GOT3 (cell line): ENCODE data around the gene SOAT1.
A peak's percentile ranks its signal among the peaks of the same experiment; 100 is the strongest.
"Not testable (repeated sequence)": the region's sequence is repeated elsewhere in the genome, so short reads cannot be mapped to it uniquely, and the experiment has no call there.

Experiments used
- DNase-seq: peaks from one replicate; lab custom pipeline; 2025; ENCODE audit warnings: mixed read lengths; lab: John Stamatoyannopoulos, UW

The SOAT1 gene

GRCh38 chr1:179293340-179294327, at the start of gene SOAT1:
TSS of gene SOAT1 (plus strand) at chr1:179293797. CDS start at chr1:179302685, 8,888 bp downstream.
- DNase-seq = peak; percentile 69

DNA sequence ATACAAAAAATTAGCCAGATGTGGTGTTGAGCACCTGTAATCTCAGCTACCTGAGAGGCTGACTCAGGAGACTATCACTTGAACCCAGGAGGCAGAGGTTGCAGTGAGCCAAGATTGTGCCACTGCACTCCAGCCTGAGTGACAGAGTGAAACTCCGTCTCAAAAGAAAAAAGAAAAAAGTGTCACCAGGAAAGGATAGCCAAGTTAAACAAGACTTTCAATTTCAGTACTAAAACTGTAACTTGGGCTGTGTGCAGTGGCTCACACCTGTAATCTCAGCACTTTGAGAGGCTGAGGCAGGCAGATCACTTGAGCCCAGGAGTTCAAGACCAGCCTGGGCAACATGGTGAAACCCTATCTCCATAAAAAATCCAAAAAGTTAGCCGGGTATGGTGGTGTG, 48.2 kb upstream of the SOAT1 start:
- not testable (repeated sequence) for DNase-seq

DNA sequence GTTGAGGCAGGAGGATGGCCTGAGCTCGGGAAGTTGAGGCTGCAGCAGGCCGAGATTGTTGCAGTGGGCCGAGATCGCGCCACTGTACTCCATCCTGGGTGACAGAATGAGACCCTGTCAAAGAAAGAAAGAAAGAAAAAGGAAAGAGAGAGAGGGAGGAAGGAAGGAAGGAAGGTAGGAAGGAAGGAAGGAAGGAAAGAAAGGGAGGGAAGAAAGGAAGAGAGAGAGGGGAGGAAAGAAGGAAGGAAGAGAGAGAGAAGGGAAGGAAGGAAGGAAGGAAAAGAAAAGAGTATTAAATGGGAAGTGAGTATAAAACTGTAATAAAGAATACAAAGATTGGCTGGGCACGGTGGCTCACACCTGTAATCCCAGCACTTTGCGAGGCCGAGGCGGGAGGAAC, 45.7 kb upstream of the SOAT1 start:
- no peak for DNase-seq

- DNase-seq = no peak
These were observed 41.9 kb upstream of the SOAT1 start for GRCh38 chr1:179251675-179252074.

GRCh38 chr1:179252606-179253005, 41.0 kb upstream of the SOAT1 start:
- no peak for DNase-seq

- DNase-seq = no peak
These were observed 40.2 kb upstream of the SOAT1 start for GRCh38 chr1:179253286-179253972.

DNA sequence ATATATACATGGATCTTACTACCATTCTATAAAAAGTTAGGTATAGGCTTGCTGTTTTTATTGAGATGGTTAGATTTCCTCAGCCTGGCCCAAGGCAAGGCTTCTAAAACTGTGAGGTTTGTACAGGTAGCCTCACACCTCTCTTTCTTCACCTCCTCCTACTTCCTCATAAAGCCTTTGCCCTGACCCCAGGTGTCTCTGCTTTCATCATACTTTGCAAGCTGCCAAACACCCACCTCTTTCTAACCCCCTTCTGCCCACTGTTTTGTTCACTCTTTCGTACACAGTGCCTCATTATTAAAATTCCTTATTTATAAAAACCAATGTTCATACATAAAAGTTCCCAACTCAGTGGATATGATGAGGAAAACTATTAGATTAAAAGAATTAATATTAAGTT, 31.4 kb upstream of the SOAT1 start:
- DNase-seq = no peak

- DNase-seq = no peak
These were observed 30.5 kb upstream of the SOAT1 start for GRCh38 chr1:179263121-179263520.

DNA sequence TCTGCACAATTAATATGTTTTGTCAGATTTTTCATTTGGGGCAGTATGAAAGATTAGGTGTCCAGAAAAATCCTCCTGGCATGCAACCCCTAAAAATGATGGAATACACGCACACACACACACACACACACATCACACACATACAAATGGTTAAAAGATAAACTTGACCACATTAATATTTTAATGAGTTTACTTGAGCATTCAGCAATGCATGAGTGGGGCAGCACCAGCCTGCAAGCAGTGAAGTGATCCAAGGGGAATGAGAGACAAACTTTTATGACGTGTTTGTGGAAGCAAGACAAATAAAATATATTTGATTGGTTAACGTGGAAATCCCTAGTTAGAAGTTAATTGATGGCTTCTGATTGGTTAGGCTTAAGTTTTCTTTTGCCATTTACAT, 29.1 kb upstream of the SOAT1 start:
- no peak for DNase-seq

DNA sequence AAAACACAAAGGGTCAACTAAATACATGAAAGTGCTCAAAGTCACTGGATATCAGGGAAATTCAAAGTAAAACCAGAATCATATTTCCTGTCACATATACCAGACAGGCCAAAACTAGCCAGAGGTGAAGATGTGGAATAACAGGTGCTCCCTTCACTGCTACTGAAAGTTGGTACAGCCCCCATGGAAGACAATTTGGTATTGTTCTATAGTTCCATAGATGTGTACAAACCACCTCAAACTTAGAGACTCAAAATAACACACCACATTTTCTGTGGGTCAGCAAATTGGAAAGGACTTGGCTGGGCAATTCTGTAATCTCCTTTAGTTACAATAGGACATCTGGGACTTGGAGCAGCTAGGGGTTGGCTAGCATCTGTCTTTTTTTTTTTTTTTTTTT, 24.5 kb upstream of the SOAT1 start:
- no peak for DNase-seq

DNA sequence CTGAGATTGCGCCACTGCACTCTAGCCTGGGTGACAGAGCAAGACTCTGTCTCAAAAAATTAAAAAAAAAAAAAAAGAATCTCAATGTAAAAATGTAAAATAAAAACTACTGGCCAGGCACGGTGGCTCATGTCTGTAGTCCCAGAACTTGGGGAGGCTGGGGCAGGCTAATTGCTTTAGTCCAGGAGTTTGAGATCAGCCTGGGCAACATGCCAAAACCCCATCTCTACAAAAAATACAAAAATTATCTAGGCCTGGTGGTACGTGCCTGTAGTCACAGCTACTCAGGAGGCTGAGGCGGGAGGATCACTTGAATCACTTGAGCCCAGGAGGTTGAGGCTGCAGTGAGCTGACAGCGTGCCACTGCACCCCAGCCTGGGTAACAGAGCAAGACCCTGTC, 19.2 kb upstream of the SOAT1 start:
- DNase-seq = not testable (repeated sequence)

DNA sequence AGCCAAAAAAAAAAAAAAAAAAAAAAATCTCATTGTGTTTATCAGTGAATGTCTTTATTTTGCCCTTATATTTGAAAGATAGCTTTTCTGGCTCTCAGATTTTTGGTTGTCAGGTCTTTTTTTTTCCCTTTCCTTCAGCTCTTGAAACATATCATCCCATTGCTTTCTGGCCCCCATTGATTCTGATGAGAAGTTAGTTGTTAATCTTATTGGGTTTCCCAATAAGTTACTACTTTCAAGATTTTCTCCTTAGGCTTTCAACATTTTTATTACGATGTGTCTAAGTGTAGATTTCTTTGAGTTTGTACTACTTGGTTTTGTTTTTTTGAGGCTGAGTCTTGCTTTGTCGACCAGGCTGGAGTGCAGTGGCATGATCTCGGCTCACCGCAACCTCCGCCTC, 14.7 kb upstream of the SOAT1 start:
- no peak for DNase-seq

DNA sequence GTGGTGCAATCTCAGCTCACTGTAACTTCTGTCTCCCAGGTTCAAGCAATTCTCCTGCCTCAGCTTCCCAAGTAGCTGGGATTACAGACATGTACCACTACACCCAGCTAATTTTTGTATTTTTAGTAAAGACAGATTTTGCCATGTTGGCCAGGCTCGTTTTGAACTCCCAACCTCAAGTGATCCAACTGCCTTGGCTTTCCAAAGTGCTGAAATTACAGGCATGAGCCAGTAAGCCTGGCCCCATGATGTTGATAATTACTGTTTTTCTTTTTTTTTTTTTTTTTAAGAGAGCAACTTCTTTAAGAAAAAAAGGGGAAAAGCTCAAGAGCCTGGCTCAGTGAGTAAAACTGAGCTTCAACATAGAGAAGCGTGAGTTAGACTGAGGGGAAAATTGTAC, 9.6 kb upstream of the SOAT1 start:
- DNase-seq = no peak

DNA sequence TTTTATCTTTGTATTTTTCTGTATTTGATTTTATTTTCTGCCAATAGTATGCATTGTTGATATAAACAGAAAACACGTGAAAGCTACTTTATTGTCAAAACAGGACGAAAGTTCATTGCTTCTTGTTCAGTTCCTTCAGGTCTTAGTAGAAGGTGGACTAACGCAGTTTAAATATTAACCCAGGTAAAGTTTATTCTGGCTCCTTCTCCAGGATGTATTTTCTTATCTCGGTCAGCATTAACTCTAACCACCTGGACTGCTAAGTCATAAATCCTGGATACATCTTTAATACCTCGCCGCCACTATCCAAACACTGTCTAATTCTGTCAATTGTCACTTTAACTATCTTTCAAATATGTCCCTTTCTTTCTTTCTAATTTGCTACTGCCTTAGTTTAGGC, 5.7 kb upstream of the SOAT1 start:
- no peak for DNase-seq

- DNase-seq = no peak
These were observed 4.6 kb upstream of the SOAT1 start for GRCh38 chr1:179288977-179289376.

DNA sequence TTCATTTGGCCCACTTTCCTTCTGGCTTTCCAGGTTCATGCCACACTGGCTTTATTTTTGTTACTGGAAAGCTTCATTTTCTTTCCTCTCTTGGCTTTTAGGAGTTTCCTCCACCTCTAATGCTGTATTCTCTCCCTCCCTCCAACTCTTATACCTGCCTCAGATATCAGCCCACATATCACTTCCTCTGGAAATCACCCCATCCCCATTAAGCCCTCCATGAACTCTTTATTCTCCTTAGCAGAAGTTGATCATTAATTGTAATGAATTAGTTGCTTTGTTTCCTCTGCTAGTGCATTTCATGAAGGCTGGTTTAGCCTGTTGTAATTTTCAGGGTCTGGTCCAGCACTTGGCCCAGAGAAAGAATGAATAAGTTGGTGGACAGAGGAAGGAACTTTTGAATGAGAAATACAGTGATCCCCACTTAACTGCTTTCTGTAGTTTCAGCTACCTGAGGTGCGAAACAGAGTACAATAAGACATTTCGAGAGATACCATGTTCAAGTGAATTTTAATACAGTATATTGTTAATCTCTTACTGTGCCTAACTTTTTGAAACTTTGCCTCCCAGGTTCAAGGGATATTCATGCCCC, 1.7 kb downstream of the SOAT1 start:
- no peak for DNase-seq

- DNase-seq = no peak
These were observed 2.9 kb downstream of the SOAT1 start for GRCh38 chr1:179296356-179297104.

DNA sequence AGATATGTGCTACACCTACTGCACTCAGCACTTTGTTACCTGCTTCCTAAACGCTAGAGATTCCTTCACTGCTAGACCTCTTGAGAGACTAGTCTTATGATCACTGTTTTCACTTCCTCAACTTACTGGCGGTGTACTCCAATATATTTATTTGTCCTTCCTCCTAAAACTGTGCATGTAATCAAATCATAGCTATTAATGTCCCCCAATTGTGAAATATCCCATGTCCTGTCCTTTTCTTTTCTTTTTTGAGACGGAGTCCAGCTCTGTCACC, 3.4 kb downstream of the SOAT1 start:
- DNase-seq = no peak

GRCh38 chr1:179298952-179299351, 5.4 kb downstream of the SOAT1 start:
- no peak for DNase-seq

DNA sequence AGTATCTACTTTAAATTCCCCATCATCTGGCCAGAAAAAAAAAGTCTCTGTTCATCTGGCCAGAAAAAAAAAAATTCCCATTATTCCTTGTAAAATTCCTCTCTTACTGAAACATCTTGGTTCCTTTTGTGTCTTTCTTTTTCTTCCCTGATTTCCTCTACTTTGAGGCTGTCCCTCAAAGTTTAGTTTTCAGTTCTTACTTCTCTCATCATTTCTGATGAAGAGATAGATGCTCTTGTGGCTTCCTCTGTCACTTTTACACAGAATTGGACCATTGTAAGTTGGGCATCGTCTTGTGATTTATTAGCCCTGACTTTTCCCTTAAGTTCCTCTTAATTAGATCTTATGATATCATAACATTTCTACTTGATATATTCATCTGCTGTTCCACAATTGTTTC, 6.5 kb downstream of the SOAT1 start:
- no peak for DNase-seq

- DNase-seq = no peak
These were observed 8.5 kb downstream of the SOAT1 start for GRCh38 chr1:179302070-179302469.

DNA sequence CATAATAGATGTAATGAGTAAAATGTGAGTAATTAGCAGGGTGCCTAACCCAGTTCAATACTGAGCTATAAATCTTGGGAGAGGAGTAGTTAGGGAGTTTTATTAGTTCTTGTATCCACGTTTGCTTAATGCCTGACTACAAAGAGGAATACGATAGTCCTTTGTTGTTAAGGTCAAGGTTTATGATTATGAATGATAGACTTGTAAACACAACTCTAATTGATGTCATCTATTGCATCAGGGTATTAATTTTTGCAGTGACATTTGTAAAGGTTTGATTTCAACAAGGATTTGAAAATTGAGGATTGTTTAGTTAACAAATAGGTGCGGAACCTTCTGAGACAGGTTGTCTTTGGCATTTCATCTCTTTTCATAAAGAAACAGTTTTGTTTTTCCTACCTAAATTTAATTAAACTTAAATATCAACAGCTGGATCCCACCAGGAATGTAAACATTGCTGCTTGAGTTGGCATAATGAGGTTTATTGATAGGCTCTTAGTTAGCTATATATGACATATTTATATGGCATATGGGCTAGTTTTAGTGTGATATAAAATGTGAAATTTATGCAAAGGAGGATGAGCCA, 9.7 kb downstream of the SOAT1 start:
- no peak for DNase-seq
